MV-4-11 (cell line): ENCODE results near the gene GALNTL6.
A peak's percentile ranks its signal among the peaks of the same experiment; 100 is the strongest.

Experiments used
- DNase-seq: peaks from one replicate; lab custom pipeline; 2025; lab: John Stamatoyannopoulos, UW

GALNTL6 gene

GRCh38 chr4:172207886-172208285 lies 394.7 kb downstream of the GALNTL6 start:
- DNase-seq: peak; percentile 83

DNA sequence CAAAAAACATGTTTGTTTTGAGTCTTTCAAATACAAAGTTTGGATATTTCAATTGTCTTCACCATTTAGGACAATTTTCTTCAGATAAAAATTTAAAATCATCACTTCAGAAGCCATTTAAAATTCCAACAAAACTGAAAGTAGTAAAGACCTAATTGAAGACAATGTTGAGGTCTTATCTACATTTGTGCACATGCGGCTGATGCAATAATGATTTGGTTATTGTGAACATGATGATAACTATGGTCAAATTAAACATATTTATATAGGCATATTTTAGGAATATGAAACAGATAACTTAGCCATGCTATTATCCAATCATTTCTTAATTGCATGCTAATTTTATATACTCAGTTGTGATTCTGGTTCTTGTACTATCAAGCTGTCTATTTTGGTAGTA lies 407.5 kb downstream of the GALNTL6 start:
- DNase-seq: no peak

DNA sequence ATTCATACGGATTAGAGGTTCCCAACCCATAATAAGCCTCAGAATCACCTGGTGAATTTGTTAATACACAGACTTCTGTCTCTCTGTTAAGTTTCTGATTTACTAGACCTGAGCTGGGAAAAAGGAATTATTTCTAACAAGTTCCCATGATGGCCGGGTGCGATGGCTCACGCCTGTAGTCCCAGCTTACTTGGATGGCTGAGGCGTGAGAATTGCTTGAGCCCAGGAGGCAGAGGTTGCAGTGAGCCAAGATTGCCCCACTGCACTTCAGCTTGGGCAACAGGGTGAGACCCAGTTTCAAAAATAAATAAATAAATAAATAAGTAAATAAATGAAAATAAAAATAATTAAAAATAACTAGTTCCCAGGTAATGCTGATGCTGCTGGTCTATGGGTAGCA lies 412.3 kb downstream of the GALNTL6 start:
- DNase-seq: no peak

- DNase-seq: no peak
Observed at GRCh38 chr4:172232966-172233365, 419.8 kb downstream of the GALNTL6 start.

DNA sequence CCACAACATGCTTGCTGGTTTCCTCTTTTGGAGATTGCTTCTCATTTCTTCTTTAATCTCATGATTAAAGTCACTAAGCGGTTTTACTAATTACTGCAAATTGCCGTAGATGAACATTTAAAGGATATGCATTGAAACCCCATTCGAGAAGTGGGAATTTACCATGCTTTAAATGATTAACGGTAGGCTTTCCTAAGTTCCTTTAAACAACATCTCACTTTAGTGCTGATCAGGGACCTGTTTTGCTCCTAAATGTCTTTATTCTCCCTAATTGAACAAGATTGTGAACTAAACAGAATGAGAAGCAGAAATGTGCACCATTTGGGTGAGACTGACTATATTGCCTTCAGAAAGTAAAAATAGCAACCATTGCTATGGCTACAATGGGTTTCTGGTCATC lies 430.3 kb downstream of the GALNTL6 start:
- DNase-seq: no peak

DNA sequence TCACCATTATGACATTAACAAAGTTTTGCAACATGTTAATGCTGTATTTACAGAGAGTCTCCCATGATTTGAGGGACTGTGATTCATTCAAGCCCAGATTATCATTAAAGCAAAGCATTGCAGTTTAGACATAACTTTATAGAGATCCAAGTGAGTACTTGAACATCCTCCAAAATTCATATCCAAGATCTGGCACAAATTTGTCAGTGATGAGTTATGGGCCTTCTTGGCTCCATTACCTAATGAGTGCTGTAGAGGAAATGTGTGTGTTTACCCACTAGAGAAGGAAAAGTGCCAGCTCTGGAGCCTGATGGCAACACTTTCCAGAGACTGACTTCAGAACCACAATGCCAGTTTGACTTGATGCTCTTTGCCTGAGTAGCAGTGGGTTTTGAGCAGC lies 432.3 kb downstream of the GALNTL6 start:
- no peak for DNase-seq

DNA sequence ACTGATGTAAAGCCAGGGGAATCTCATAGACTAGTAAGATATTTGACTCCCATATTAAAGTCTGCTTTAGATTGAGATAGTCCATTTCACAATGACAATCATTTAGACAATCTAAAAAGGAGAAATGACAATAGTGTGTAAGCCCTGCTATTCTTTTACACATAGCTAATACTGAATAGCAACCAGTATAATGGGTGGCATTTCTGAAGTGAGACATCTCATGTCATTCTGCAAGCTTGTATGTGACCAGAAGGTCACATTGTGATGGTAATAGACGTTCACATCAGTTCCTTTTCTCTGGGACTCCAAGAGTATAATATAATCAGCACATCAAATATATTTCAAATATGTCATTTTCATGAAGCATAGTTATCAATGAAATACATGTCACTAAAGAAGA lies 440.2 kb downstream of the GALNTL6 start:
- no peak for DNase-seq

GRCh38 chr4:172256820-172257219 lies 443.6 kb downstream of the GALNTL6 start:
- no peak for DNase-seq

DNA sequence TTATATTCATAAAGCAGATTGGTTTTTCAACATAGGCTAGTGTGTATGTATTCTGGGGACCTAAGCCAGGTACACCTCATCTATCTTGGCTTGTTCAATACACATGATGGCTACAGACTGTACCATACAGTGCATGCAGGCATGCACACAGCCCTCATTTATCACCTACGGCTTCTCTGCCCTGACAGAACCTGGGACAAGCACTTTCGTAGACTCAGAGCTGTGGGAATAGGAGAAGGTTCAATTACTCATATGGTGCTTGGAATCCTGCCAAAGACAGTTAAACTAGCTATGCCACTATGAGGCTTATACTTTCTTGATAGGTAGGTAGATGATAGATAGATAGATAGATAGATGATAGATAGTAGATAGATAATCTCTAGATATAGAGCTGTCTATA lies 457.2 kb downstream of the GALNTL6 start:
- DNase-seq: no peak

DNA sequence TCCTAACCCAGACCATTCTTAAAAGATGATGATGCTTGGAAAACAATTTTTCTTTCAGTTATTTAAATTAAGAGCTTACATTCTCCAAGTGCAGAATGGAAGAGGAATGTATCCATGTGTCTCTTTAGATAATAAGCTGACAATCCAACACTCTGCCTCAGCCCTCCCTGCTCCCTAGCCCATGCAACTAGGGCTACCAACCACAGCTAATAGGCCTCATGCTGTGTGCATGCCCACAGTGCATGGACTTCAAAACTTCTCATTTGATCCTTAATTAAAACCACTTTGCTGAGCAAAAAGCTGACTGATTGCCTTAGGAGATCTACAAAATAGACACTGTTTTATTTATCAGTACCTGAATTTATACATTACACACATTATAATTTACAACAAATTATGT lies 473.9 kb downstream of the GALNTL6 start:
- no peak for DNase-seq

- DNase-seq: no peak
Observed at GRCh38 chr4:172305698-172306097, 492.5 kb downstream of the GALNTL6 start.

DNA sequence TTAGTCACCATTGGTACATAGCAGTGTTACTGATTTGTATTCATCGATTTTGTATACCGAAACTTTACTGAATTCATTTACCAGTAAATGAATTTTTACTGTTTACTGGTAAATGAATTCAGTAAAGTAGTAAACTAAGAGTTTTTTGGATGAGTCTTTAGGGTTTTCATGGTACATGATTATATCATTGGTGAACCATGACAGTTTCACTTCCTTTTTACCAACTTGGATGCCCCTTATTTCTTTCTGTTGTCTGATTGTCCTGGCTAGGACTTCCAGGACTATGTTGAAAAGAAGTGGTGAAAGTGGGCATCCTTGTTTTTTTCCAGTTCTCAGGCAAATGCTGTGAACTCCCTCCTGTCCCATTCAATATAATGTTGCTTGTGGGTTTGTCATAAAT lies 494.9 kb downstream of the GALNTL6 start:
- DNase-seq: peak; percentile 42

DNA sequence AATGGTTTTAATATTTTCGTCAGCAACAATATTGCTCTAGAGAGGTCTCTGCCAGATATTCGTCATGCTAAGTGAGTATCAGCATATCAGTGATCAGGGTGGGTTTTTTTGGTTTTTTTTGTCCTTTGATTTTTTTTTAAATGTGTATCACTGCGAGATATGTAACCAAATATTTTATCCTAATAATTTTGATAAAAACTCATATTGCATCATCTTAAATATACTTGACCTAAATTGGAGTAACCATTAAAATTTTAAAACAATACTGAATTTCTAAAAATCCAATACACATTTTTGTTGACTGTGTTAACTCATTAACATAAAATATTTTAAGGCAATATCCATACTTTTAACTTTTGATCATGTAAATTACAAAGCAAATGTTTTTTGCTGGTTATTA lies 498.5 kb downstream of the GALNTL6 start:
- no peak for DNase-seq

- DNase-seq: no peak
Observed at GRCh38 chr4:172323288-172323687, 510.1 kb downstream of the GALNTL6 start.

GRCh38 chr4:172344308-172344938 lies 531.2 kb downstream of the GALNTL6 start:
- no peak for DNase-seq

GRCh38 chr4:172348426-172348825 lies 535.2 kb downstream of the GALNTL6 start:
- DNase-seq: no peak

DNA sequence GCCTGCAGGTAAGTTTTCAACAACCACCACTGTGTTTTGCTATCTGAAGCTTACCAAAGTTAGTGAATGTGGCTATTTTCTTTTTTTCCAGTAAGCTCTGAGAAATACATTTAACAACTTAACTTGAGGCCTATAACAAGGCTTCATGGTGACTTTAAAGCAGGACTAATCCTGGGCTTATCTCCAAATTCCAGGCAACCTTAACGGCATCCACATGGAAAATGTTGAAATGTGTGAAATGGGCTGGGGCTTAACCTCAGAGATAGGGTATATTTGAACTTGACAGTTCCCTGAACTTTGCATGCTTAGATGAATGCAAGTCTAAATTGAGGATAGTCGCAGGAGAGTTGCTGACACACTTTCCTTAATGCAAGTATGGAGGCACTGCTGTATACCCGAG lies 539.2 kb downstream of the GALNTL6 start:
- DNase-seq: no peak

GRCh38 chr4:172356016-172356415 lies 542.8 kb downstream of the GALNTL6 start:
- no peak for DNase-seq

GRCh38 chr4:172357006-172357540 lies 543.9 kb downstream of the GALNTL6 start:
- DNase-seq: no peak

DNA sequence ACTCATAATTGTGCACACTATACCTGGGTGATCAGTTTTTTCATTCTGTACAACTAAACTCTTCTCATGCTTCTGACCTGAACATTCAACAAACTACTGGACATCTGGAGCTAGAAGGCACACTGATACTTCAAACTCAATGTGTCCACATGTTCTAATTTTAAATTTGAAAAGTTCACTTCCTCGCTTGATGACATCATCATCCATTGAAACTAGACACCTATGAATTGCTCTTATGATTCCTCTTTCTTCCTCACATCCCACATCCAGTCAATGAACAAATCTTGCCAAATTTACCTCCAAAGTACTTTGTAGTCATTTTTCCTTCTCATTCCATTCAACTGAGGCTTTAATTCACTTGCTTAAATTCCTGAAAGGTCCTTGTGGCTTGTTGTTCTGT lies 549.4 kb downstream of the GALNTL6 start:
- DNase-seq: no peak

DNA sequence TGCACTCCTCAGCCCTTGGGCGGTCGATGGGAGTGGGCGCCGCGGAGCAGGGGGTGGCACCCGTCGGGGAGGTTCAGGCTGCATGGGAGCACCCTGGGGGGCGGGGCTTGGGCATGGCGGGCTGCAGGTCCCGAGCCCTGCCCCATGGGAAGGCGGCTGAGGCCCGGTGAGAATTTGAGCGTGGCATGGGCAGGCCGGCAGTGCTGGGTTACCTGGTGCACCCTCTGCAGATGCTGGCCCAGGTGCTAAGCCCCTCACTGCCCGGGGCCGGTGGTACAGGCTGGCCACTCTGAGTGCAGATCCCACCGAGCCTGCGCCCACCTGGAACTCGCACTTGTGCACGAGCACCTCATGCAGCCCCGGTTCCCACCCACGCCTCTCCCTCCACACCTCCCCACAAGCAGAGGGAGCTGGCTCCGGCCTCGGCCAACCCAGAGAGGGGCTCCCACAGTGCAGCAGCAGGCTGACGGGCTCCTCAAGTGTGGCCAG lies 556.3 kb downstream of the GALNTL6 start:
- no peak for DNase-seq

DNA sequence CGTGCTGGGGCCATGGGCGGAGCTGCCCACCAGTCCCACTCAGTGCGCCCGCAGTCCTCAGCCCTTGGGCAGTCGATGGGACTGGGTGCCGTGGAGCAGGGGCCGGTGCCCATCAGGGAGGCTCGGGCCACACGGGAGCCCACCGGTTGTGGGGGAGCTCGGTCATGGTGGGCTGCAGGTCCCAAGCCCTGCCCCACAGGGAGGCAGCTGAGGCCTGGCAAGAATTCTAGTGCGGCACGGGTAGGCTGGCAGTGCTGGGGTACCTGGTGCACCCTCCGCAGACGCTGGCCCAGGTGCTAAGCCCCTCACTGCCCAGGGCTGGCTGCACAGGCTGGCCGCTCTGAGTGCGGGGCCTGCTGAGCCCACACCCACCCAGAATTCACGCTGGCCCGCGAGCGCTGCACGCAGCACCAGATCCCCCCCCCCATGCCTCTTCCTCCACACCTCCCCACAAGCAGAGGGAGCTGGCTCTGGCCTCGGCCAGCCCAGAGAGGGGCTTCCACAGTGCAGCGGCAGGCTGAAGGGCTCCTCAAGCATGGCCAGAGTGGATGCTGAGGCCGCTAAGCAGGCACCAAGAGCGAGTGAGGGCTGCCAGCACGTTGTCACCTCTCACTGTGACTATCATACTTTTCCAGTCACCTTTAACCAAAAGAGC lies 564.4 kb downstream of the GALNTL6 start:
- DNase-seq: no peak

GRCh38 chr4:172379834-172380233 lies 566.6 kb downstream of the GALNTL6 start:
- no peak for DNase-seq

- DNase-seq: no peak
Observed at GRCh38 chr4:172390331-172390730, 577.1 kb downstream of the GALNTL6 start.
